DOHH2 (cell line): ENCODE results near the gene CCNB1IP1.

Experiments
- H3F3A ChIP-seq: fragments of 200-600 bp; sonication (generic), shearing (Covaris generic); 2 replicates; pipeline ENCODE4 v1.6.0; 2016; ENCODE audit warnings: antibody characterized with exemption, mild to moderate bottlenecking; ENCODE audit not compliant: control insufficient read depth, insufficient read depth
- H3K27ac ChIP-seq: fragments of 200-600 bp; sonication (generic); 2 replicates; pipeline ENCODE4 v1.5.1; 2014; ENCODE audit warnings: low read depth, mild to moderate bottlenecking, low read length, moderate library complexity
- H3K27me3 ChIP-seq: fragments of 200-600 bp; sonication (generic); 2 replicates; pipeline ENCODE4 v1.6.1; 2014; ENCODE audit warnings: mild to moderate bottlenecking, low read length, mixed read lengths; ENCODE audit not compliant: control insufficient read depth
- H3K36me3 ChIP-seq: fragments of 200-600 bp; sonication (generic); 2 replicates; pipeline ENCODE4 v1.6.1; 2014; ENCODE audit warnings: mild to moderate bottlenecking, low read length, moderate library complexity, mixed read lengths; ENCODE audit not compliant: control insufficient read depth
- H3K4me1 ChIP-seq: fragments of 200-600 bp; sonication (generic); 2 replicates; pipeline ENCODE4 v1.6.1; 2014; ENCODE audit warnings: mild to moderate bottlenecking, low read length, mixed read lengths; ENCODE audit not compliant: control insufficient read depth
- H3K4me2 ChIP-seq: fragments of 200-600 bp; sonication (generic); 2 replicates; pipeline ENCODE4 v1.6.0; 2014; ENCODE audit warnings: mild to moderate bottlenecking, low read length, moderate library complexity
- H3K4me3 ChIP-seq: fragments of 200-600 bp; sonication (generic); 2 replicates; pipeline ENCODE4 v1.5.1; 2014; ENCODE audit warnings: mild to moderate bottlenecking, low read length, mixed read lengths
- H3K79me2 ChIP-seq: fragments of 200-600 bp; sonication (generic); 2 replicates; pipeline ENCODE4 v1.6.1; 2014; ENCODE audit warnings: mild to moderate bottlenecking, low read length, mixed read lengths; ENCODE audit not compliant: control insufficient read depth
- H3K9me2 ChIP-seq: fragments of 200-600 bp; sonication (generic); replicated peaks from 2 replicates; pipeline ENCODE4 v1.6.1; 2014; ENCODE audit warnings: mild to moderate bottlenecking, low read length, mixed read lengths; ENCODE audit not compliant: control insufficient read depth
- H3K9me3 ChIP-seq: fragments of 200-600 bp; sonication (generic); 2 replicates; pipeline ENCODE4 v1.6.1; 2014; ENCODE audit warnings: antibody characterized with exemption, low read length, mixed read lengths; ENCODE audit not compliant: control insufficient read depth, insufficient read depth
- H4K20me1 ChIP-seq: fragments of 200-600 bp; sonication (generic); 2 replicates; pipeline ENCODE4 v1.6.0; 2014; ENCODE audit warnings: low read depth, mild to moderate bottlenecking, antibody characterized with exemption, low read length, moderate library complexity; ENCODE audit not compliant: control insufficient read depth, insufficient read depth
- CTCF ChIP-seq: fragments of 200-600 bp; sonication (generic); IDR thresholded peaks from one replicate; pipeline ENCODE4 v1.5.1; 2014; ENCODE audit warnings: antibody characterized with exemption, mild to moderate bottlenecking, low read depth, low read length; ENCODE audit not compliant: poor library complexity, severe bottlenecking
- EZH2phosphoT487 ChIP-seq: fragments of 200-600 bp; sonication (generic); IDR thresholded peaks from 2 replicates; pipeline ENCODE4 v1.6.1; 2017; ENCODE audit warnings: borderline replicate concordance, mild to moderate bottlenecking, antibody characterized with exemption, low read length, moderate library complexity, mixed read lengths

The CCNB1IP1 gene

GRCh38 chr14:20331053-20331613, 1.9 kb downstream of the CCNB1IP1 start:
- Histone ChIP-seq H3K79me2 (peaks cover 79% of the 10 kb centered on the region), H3K4me2 (peak overlapping the region; percentile 79), H4K20me1 (peaks cover 16% of the 10 kb centered on the region; the same call in 1 of the 2 replicates), H3K9me2 (no peaks in the 10 kb centered on the region), H3K27me3 (no peaks in the 10 kb centered on the region), H3K4me1 (peaks cover 67% of the 10 kb centered on the region), H3K36me3 (peaks cover 62% of the 10 kb centered on the region), H3K9me3 (no peaks in the 10 kb centered on the region), H3K27ac (0 out of 2 replicates have a peak overlapping the region, but pooled peaks have one; percentile 10), H3F3A (peaks cover 38% of the 10 kb centered on the region), H3K4me3 (peak overlapping the region; percentile 70)
- no peak for TF ChIP-seq CTCF
- TF ChIP-seq EZH2phosphoT487 = no peak

GRCh38 chr14:20329355-20329754, 3.7 kb downstream of the CCNB1IP1 start:
- H3K9me3 ChIP-seq = no peaks in the 10 kb centered on the region

GRCh38 chr14:20328705-20329104, 4.4 kb downstream of the CCNB1IP1 start:
- no peaks in the 10 kb centered on the region for H3K9me2 ChIP-seq
- peak overlapping the region; percentile 27 for H3K27ac ChIP-seq
- peaks cover 84% of the 10 kb centered on the region for H3K36me3 ChIP-seq
- peaks cover 94% of the 10 kb centered on the region for H3K79me2 ChIP-seq
- peak overlapping the region; percentile 79 for H3K4me2 ChIP-seq
- 0 out of 2 replicates have a peak overlapping the region, but pooled peaks have one; percentile 1 for H3K4me3 ChIP-seq
- H3K27me3 ChIP-seq = no peaks in the 10 kb centered on the region
- no peaks in the 10 kb centered on the region for H3K9me3 ChIP-seq
- TF ChIP-seq EZH2phosphoT487 (no peak), CTCF (no peak)
- H3F3A ChIP-seq = peaks cover 41% of the 10 kb centered on the region
- H4K20me1 ChIP-seq = peaks cover 16% of the 10 kb centered on the region; the same call in 1 of the 2 replicates
- H3K4me1 ChIP-seq = peaks cover 49% of the 10 kb centered on the region

More at GRCh38 chr14:20329355-20329754, 3.7 kb downstream of the CCNB1IP1 start:
- Histone ChIP-seq H3K9me2 (no peaks in the 10 kb centered on the region), H3K79me2 (peaks cover 92% of the 10 kb centered on the region), H3K4me3 (no peak overlapping the region), H3K4me1 (peaks cover 56% of the 10 kb centered on the region), H3K27ac (peak overlapping the region; percentile 27), H4K20me1 (peaks cover 16% of the 10 kb centered on the region; the same call in 1 of the 2 replicates), H3K27me3 (no peaks in the 10 kb centered on the region), H3K4me2 (peak overlapping the region; percentile 79), H3K36me3 (peaks cover 77% of the 10 kb centered on the region), H3F3A (peaks cover 41% of the 10 kb centered on the region)
- TF ChIP-seq EZH2phosphoT487 = no peak
- TF ChIP-seq CTCF = no peak
